Neural progenitor cell (in vitro differentiated cells): ENCODE results near the gene IRF1.

Experiments
- CTCF ChIP-seq: fragments of 200-600 bp; sonication (generic); IDR thresholded peaks from 2 replicates; pipeline ENCODE4 v1.5.1; 2017; ENCODE audit warnings: antibody characterized with exemption, mild to moderate bottlenecking
- EZH2 ChIP-seq: fragments of 200-600 bp; sonication (generic); IDR thresholded peaks from 2 replicates; pipeline ENCODE4 v1.6.1; 2017; ENCODE audit warnings: antibody characterized with exemption, mild to moderate bottlenecking, moderate library complexity
- EZH2phosphoT487 ChIP-seq: fragments of 200-600 bp; sonication (generic); IDR thresholded peaks from 2 replicates; pipeline ENCODE4 v1.6.1; 2017; ENCODE audit warnings: antibody characterized with exemption

- no peak for TF ChIP-seq CTCF
- no peak for TF ChIP-seq EZH2
- no peak for TF ChIP-seq EZH2phosphoT487
Observed at GRCh38 chr5:132500244-132500930, 9.8 kb upstream of the IRF1 start.
